ENCODE results near the gene SNRNP27. TPM values are rescaled to one million over a fixed set of nuclear protein-coding genes. Genes with fewer than 3 reads are reported as not detected.

The SNRNP27 gene
- polyA plus RNA-seq, 2 of the 4 experiments (the other 2 are of a cell fraction), result 90.8 to 115 TPM

- CTCF ChIA-PET, result interaction anchor here (0.7 to 4.0 kb wide), 10 partner anchors 10 to 151 kb away, joined by 3 to 22 read pairs (median 3); partner anchors contain the start of gene MXD1
- 9% methylated on average over 4 of the region's 4 CpGs for WGBS (ENCODE audit: missing lambda C conversion rate)
- peak; percentile 89 to 90 for ATAC-seq
- Histone ChIP-seq H3K4me1 (peaks cover 23% of the 10 kb centered on the region; the same call in 2 of the 3 replicates), H3K4me2 (peak overlapping the region; percentile 68), H3K4me3 (no peak overlapping the region), H3K27ac (peak overlapping the region; percentile 72 to 81), H3K9me3 (no peaks in the 10 kb centered on the region)
- no peak for FAIRE-seq
- peak; percentile 60 to 70 for DNase-seq (ENCODE audit: low read depth in 1 of 2, low spot score in 1 of 2)
- no peak for TF ChIP-seq SMC3 (IDR thresholded peaks at IDR 0.05)
- peak; percentile 19 for TF ChIP-seq MAFK (IDR thresholded peaks at IDR 0.05; ENCODE audit: partially characterized antibody)
- TF ChIP-seq CEBPB (IDR thresholded peaks at IDR 0.05), result no peak; a peak in 1 of 4 replicates
- peak; percentile 24; the same call in 1 of the 2 replicates for TF ChIP-seq MAX (IDR thresholded peaks at IDR 0.05)
- TF ChIP-seq FOSL2 (IDR thresholded peaks at IDR 0.05), result no peak
- peak; percentile 67 for TF ChIP-seq FOSL2 (CRISPR knock-in tag; IDR thresholded peaks at IDR 0.05)
- TF ChIP-seq ZFP36 (IDR thresholded peaks at IDR 0.05; ENCODE audit: borderline replicate concordance, partially characterized antibody), result no peak
- no peak for TF ChIP-seq CHD2 (IDR thresholded peaks at IDR 0.05; ENCODE audit: low read length, partially characterized antibody)
- peak; percentile 50; the same call in 1 of the 2 replicates for TF ChIP-seq JUNB (IDR thresholded peaks at IDR 0.05)
- POLR2A ChIA-PET, result interaction anchor here (0.9 to 2.5 kb wide), 3 partner anchors 13 to 257 kb away, joined by 3 to 26 read pairs (median 6); partner anchors contain the start of genes C2orf42 and MXD1
Observed at GRCh38 chr2:69933839-69934613, 40.3 kb downstream of the SNRNP27 start.

DNA sequence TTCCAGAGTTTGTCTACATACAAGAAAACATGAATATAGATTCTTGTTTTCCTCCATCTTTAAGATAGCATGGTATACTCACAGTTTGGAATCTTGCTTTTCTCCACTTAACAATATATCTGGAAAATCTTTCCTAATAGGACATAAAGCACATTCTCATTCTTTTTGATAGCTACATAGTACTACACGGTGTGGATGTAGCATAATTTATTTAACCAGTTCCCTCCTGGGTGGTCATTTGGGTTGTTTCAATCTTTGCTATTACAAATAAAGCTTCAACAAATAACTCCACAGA, 40.8 kb downstream of the SNRNP27 start:
- FAIRE-seq, result no peak

More for the DNA sequence above, 40.8 kb downstream of the SNRNP27 start:
- DNase-seq (ENCODE audit: low read depth in 1 of 2, low spot score in 1 of 2) (no peak), ATAC-seq (no peak; a peak in 1 of 6 replicates)
- no peaks in the 10 kb centered on the region for H3K9me3 ChIP-seq
- peak overlapping the region; percentile 72 to 81 for H3K27ac ChIP-seq
- no peak overlapping the region for H3K4me3 ChIP-seq
- ChIA-PET POLR2A (interaction anchor here (0.9 to 2.5 kb wide), 3 partner anchors 14 to 256 kb away, joined by 3 to 26 read pairs (median 6); partner anchors contain the start of genes C2orf42 and MXD1), CTCF (interaction anchor here (0.7 to 4.0 kb wide), 6 partner anchors 10 to 137 kb away, joined by 3 to 22 read pairs (median 4); no protein-coding TSS in a partner anchor)
- WGBS (ENCODE audit: missing lambda C conversion rate), result 33% methylated on average over 1 of the region's 1 CpG
- peaks cover 23% of the 10 kb centered on the region; the same call in 2 of the 3 replicates for H3K4me1 ChIP-seq
- peak overlapping the region; percentile 68 for H3K4me2 ChIP-seq
- TF ChIP-seq, protein P1, sequence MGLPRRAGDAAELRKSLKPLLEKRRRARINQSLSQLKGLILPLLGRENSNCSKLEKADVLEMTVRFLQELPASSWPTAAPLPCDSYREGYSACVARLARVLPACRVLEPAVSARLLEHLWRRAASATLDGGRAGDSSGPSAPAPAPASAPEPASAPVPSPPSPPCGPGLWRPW (IDR thresholded peaks at IDR 0.05), result no peak
- TF ChIP-seq EP300 (IDR thresholded peaks at IDR 0.05) (no peak), CHD4 (IDR thresholded peaks at IDR 0.05; ENCODE audit: borderline replicate concordance) (no peak), ZSCAN20 (CRISPR knock-in tag; IDR thresholded peaks at IDR 0.05) (no peak), FOSB (CRISPR knock-in tag; IDR thresholded peaks at IDR 0.05) (no peak), SREBF2 (IDR thresholded peaks at IDR 0.05) (no peak), MAZ (IDR thresholded peaks at IDR 0.05; ENCODE audit: borderline replicate concordance, low read depth, low read length) (no peak), NPAS2 (CRISPR knock-in tag; IDR thresholded peaks at IDR 0.05; ENCODE audit: borderline replicate concordance) (no peak), ESRRA (IDR thresholded peaks at IDR 0.05; ENCODE audit: borderline replicate concordance, low read length) (no peak), FOSL2 (IDR thresholded peaks at IDR 0.05) (no peak), FOSL2 (CRISPR knock-in tag; IDR thresholded peaks at IDR 0.05) (no peak), POLR2AphosphoS2 (conservative IDR thresholded peaks at IDR 0.05; ENCODE audit: low read length) (no peak), CTCF (IDR thresholded peaks at IDR 0.05) (no peak)
- TF ChIP-seq, protein P2, sequence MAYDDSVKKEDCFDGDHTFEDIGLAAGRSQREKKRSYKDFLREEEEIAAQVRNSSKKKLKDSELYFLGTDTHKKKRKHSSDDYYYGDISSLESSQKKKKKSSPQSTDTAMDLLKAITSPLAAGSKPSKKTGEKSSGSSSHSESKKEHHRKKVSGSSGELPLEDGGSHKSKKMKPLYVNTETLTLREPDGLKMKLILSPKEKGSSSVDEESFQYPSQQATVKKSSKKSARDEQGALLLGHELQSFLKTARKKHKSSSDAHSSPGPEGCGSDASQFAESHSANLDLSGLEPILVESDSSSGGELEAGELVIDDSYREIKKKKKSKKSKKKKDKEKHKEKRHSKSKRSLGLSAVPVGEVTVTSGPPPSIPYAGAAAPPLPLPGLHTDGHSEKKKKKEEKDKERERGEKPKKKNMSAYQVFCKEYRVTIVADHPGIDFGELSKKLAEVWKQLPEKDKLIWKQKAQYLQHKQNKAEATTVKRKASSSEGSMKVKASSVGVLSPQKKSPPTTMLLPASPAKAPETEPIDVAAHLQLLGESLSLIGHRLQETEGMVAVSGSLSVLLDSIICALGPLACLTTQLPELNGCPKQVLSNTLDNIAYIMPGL (CRISPR knock-in tag; IDR thresholded peaks at IDR 0.05; ENCODE audit: borderline replicate concordance), result no peak
